K562 (cell line): ENCODE results near the gene ART1. TPM values are rescaled to one million over a fixed set of nuclear protein-coding genes. Genes with fewer than 3 reads are reported as not detected.

Experiments used
- ATAC-seq: fragments of 200-7000 bp; cut with Tn5 transposase; 3 replicates; pipeline ENCODE4 v1.9.1; 2020; ENCODE audit warnings: moderate library complexity
- BruUV-seq: library from RNA; stranded (reverse); fragments of 400-500 nt; replicated peaks from 2 replicates; lab custom pipeline; 2021; lab: Mats Ljungman, UMichigan
- CTCF ChIA-PET: fragments of 300-600 bp; formaldehyde crosslinking; extraction: SDS; loops from one replicate; lab custom pipeline; 2021; ENCODE audit warnings: low intra/inter-chr PET ratio; lab: Yijun Ruan, JAX
- POLR2A ChIA-PET: fragments of 300-600, 350-650 bp; sonication (Branson Sonifier 250); formaldehyde crosslinking; extraction: SDS; loops from one replicate; lab custom pipeline; 2021; ENCODE audit warnings: antibody characterized with exemption, inconsistent platforms; lab: Yijun Ruan, JAX
- DNase-seq, 4 experiments: peaks; one replicate each; pipeline versions ENCODE4 v3.0.0 to v3.0.0-alpha.2; 2011 to 2018; ENCODE audit warnings: low spot score in 3 of 4, mixed read lengths in 3 of 4; ENCODE audit errors: extremely low read depth in 1 of 4
- FAIRE-seq: peaks from 2 replicates; lab custom pipeline; 2011; peaks lifted over from hg19 to GRCh38; lab: Jason Lieb, UNC
- H2AFZ ChIP-seq: 2 replicates; pipeline ENCODE4 v1.6.0; 2011; ENCODE audit warnings: low read depth, low read length, control low read depth, inconsistent platforms
- H3K27ac ChIP-seq: fragments of 200-600 bp; 3 replicates; pipeline ENCODE4 v1.8.0; 2011; ENCODE audit warnings: low read depth, mild to moderate bottlenecking, control low read depth, inconsistent platforms, low read length, moderate library complexity, mixed read lengths; ENCODE audit errors: extremely low read depth
- H3K27me3 ChIP-seq, 2 experiments: fragments of 300-600 bp in 1 of 2; 2 replicates in 1 of 2; 3 replicates in 1 of 2; pipeline versions ENCODE4 v1.6.0 to v1.8.0; 2011; ENCODE audit warnings: inconsistent platforms in 2 of 2, low read length in 2 of 2, mild to moderate bottlenecking in 1 of 2, mixed read lengths in 1 of 2, moderate library complexity in 1 of 2; ENCODE audit not compliant: control insufficient read depth in 2 of 2, insufficient read depth in 2 of 2
- H3K36me3 ChIP-seq: fragments of 300-600 bp; 3 replicates; pipeline ENCODE4 v1.8.0; 2011; ENCODE audit warnings: mild to moderate bottlenecking, low read length, inconsistent platforms; ENCODE audit not compliant: control insufficient read depth, insufficient read depth
- H3K4me1 ChIP-seq, 2 experiments: fragments of 200-600 bp in 1 of 2; replicated peaks in 1 of 2; 2 replicates in 1 of 2; 3 replicates in 1 of 2; pipeline versions ENCODE4 v1.5.1 to v1.8.0; 2011; ENCODE audit warnings: inconsistent platforms in 2 of 2, low read length in 2 of 2, mild to moderate bottlenecking in 1 of 2, mixed read lengths in 1 of 2, moderate library complexity in 1 of 2; ENCODE audit not compliant: control insufficient read depth in 2 of 2, insufficient read depth in 2 of 2
- H3K4me2 ChIP-seq: 2 replicates; pipeline ENCODE4 v1.6.1; 2011; ENCODE audit warnings: low read length, control low read depth, inconsistent platforms, mixed read lengths; ENCODE audit not compliant: insufficient read depth
- H3K4me3 ChIP-seq: fragments of 200-600 bp; sonication (generic), shearing (Covaris generic); 2 replicates; pipeline ENCODE4 v1.5.1; 2016; ENCODE audit warnings: control low read depth, inconsistent platforms
- H3K79me2 ChIP-seq: fragments of 200-600 bp; 3 replicates; pipeline ENCODE4 v1.8.0; 2011; ENCODE audit warnings: low read length, inconsistent platforms; ENCODE audit not compliant: control insufficient read depth, insufficient read depth
- H3K9ac ChIP-seq, 2 experiments: 2 replicates each; pipeline versions ENCODE4 v1.6.0 to v1.6.1; 2011; ENCODE audit warnings: low read depth in 2 of 2, low read length in 2 of 2, control low read depth in 1 of 2, inconsistent platforms in 1 of 2, mild to moderate bottlenecking in 1 of 2, mixed read lengths in 1 of 2; ENCODE audit not compliant: insufficient read depth in 1 of 2
- H3K9me1 ChIP-seq: one replicate; pipeline ENCODE4 v1.6.0; 2011; ENCODE audit warnings: inconsistent platforms, mild to moderate bottlenecking, low read length, moderate library complexity; ENCODE audit not compliant: control insufficient read depth, insufficient read depth
- H3K9me3 ChIP-seq: replicated peaks from 2 replicates; pipeline ENCODE4 v1.5.1; 2011; ENCODE audit warnings: low read depth, low read length, inconsistent platforms; ENCODE audit not compliant: control insufficient read depth, insufficient read depth
- H4K20me1 ChIP-seq: replicated peaks from 2 replicates; pipeline ENCODE4 v1.6.1; 2011; ENCODE audit warnings: low read length, inconsistent platforms, mixed read lengths; ENCODE audit not compliant: control insufficient read depth, insufficient read depth
- ATF7 ChIP-seq: fragments of 450-650 bp; IDR thresholded peaks from 2 replicates; pipeline ENCODE4 v1.7.1; 2014; ENCODE audit warnings: mild to moderate bottlenecking, moderate library complexity
- BCOR ChIP-seq: fragments of 450-650 bp; IDR thresholded peaks from 2 replicates; pipeline ENCODE4 v1.6.1; 2016
- CBFA2T3 ChIP-seq: fragments of 450-650 bp; IDR thresholded peaks from 2 replicates; pipeline ENCODE4 v1.6.1; 2017
- CEBPB ChIP-seq: fragments of 450-650 bp; IDR thresholded peaks from 2 replicates; pipeline ENCODE4 v1.6.1; 2016; ENCODE audit warnings: missing genetic modification characterization, missing compliant biosample characterization
- CLOCK ChIP-seq: fragments of 250-450 bp; sonication (Bioruptor Pico); IDR thresholded peaks from 2 replicates; pipeline ENCODE4 v1.4.0; 2020; ENCODE audit warnings: mild to moderate bottlenecking, moderate library complexity, borderline replicate concordance
- ILK ChIP-seq: fragments of 450-650 bp; IDR thresholded peaks from 2 replicates; pipeline ENCODE4 v1.6.1; 2016; ENCODE audit warnings: missing genetic modification characterization, low read depth, mild to moderate bottlenecking, missing compliant biosample characterization, moderate library complexity, borderline replicate concordance
- KHSRP ChIP-seq: fragments of 450-650 bp; IDR thresholded peaks from 2 replicates; pipeline ENCODE4 v1.6.1; 2017
- LEF1 ChIP-seq: fragments of 450-650 bp; IDR thresholded peaks from 2 replicates; pipeline ENCODE4 v1.6.1; 2016; ENCODE audit warnings: mild to moderate bottlenecking
- NR2C2 ChIP-seq, 2 experiments: fragments of 200-800 bp in 1 of 2; sonication (Bioruptor generic) in 1 of 2; sonication (generic) in 1 of 2; formaldehyde crosslinking in 1 of 2; IDR thresholded peaks; 2 replicates each; pipeline versions ENCODE4 v1.6.1 to v1.8.0; 2016 to 2022; ENCODE audit warnings: mild to moderate bottlenecking in 1 of 2, missing compliant biosample characterization in 1 of 2, missing genetic modification characterization in 1 of 2, missing genetic modification reagents in 1 of 2
- RBBP5 ChIP-seq: fragments of 200-600 bp; sonication (generic); IDR thresholded peaks from 2 replicates; pipeline ENCODE4 v1.6.1; 2012; ENCODE audit warnings: borderline replicate concordance, mild to moderate bottlenecking, low read length, control low read depth, inconsistent platforms; ENCODE audit not compliant: insufficient read depth, poor library complexity, severe bottlenecking
- SETDB1 ChIP-seq: IDR thresholded peaks from one replicate; pipeline ENCODE4 v1.6.1; 2012; ENCODE audit warnings: low read length, control low read depth, inconsistent platforms
- SIN3A ChIP-seq, 2 experiments: fragments of 150-350 bp in 1 of 2; IDR thresholded peaks; 2 replicates each; pipeline ENCODE4 v1.6.1; 2011 to 2016; ENCODE audit warnings: borderline replicate concordance in 2 of 2, low read depth in 2 of 2, low read length in 2 of 2, mild to moderate bottlenecking in 2 of 2, moderate library complexity in 2 of 2; ENCODE audit not compliant: control insufficient read depth in 1 of 2
- SIRT6 ChIP-seq: IDR thresholded peaks from one replicate; pipeline ENCODE4 v1.6.1; 2012; ENCODE audit warnings: low read depth, mild to moderate bottlenecking, control low read depth, inconsistent platforms, low read length, moderate library complexity
- SOX6 ChIP-seq: fragments of 450-650 bp; IDR thresholded peaks from 2 replicates; pipeline ENCODE4 v1.6.1; 2014; ENCODE audit warnings: mild to moderate bottlenecking
- TRIM24 ChIP-seq, 2 experiments: fragments of 450-650 bp; IDR thresholded peaks; 2 replicates each; pipeline ENCODE4 v1.6.1; 2016
- ZNF311 ChIP-seq: fragments of 250-450 bp; sonication (Bioruptor Pico); IDR thresholded peaks from 2 replicates; pipeline ENCODE4 v1.4.0; 2020; ENCODE audit warnings: mild to moderate bottlenecking, moderate library complexity
- WGBS: fragments of 100-300 bp; shearing (Covaris generic); methylation state at CpG from one replicate; pipeline ENCODE4 v1.1.6; 2016; ENCODE audit warnings: low coverage, mixed read lengths; ENCODE audit not compliant: insufficient coverage; ENCODE audit errors: missing lambda C conversion rate; 5-methylcytosine and 5-hydroxymethylcytosine counted together
- in situ Hi-C: fragments of 300-500 bp; cut with MboI; formaldehyde crosslinking; loops from 4 replicates; pipeline ENCODE4 v1.15.0; 2018; ENCODE audit warnings: inconsistent platforms, mixed read lengths
- intact Hi-C: fragments of 100-400 bp; cut with micrococcal nuclease; formaldehyde crosslinking; loops from 2 replicates; pipeline ENCODE4 v1.14.2; 2022
- polyA plus RNA-seq, 8 experiments: library from polyadenylated mRNA; depleted of rRNA in 4 of 8; stranded (reverse) in 5 of 8; unstranded in 3 of 8; fragments of >200 nt; fragmentation: Nextera tagmentation in 2 of 8; fragmentation: Illumina TruSeq in 1 of 8; extraction: Ambion mirVana in 2 of 8; extraction: Trizol in 1 of 8; gene quantifications; 2 replicates each; pipeline versions ENCODE4 v1.2.1 to v1.2.3, GENCODE V29; 2011 to 2014; ENCODE audit warnings: inconsistent platforms in 1 of 8, missing spikeins in 1 of 8
- total RNA-seq, 7 experiments: library from RNA; depleted of rRNA in 6 of 7; stranded (reverse); fragments of >200 nt in 6 of 7; fragmentation: Illumina TruSeq in 2 of 7; extraction: Trizol in 2 of 7; gene quantifications; 2 replicates each; pipeline versions ENCODE4 v1.2.1 to v1.2.3, GENCODE V29; 2011 to 2021; ENCODE audit warnings: low replicate concordance in 1 of 7
- TF ChIP-seq, protein P1 (sequence below): fragments of 250-450 bp; sonication (Bioruptor Pico); IDR thresholded peaks from 2 replicates; pipeline ENCODE4 v1.5.0; 2022; ENCODE audit warnings: mild to moderate bottlenecking

ART1 gene
- total and polyA plus RNA-seq, 9 of the 15 experiments (the other 6 are each of a cell fraction or from before 2014, with no cell fraction given): not detected

GRCh38 chr11:3675971-3676370 is 31.0 kb downstream of the ART1 start (continued):
- TF ChIP-seq ILK (tag): no peak
- no peak for TF ChIP-seq SIRT6
- TF ChIP-seq, protein P1, sequence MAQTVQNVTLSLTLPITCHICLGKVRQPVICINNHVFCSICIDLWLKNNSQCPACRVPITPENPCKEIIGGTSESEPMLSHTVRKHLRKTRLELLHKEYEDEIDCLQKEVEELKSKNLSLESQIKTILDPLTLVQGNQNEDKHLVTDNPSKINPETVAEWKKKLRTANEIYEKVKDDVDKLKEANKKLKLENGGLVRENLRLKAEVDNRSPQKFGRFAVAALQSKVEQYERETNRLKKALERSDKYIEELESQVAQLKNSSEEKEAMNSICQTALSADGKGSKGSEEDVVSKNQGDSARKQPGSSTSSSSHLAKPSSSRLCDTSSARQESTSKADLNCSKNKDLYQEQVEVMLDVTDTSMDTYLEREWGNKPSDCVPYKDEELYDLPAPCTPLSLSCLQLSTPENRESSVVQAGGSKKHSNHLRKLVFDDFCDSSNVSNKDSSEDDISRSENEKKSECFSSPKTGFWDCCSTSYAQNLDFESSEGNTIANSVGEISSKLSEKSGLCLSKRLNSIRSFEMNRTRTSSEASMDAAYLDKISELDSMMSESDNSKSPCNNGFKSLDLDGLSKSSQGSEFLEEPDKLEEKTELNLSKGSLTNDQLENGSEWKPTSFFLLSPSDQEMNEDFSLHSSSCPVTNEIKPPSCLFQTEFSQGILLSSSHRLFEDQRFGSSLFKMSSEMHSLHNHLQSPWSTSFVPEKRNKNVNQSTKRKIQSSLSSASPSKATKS: no peak

- no peak overlapping the region for H3K27ac ChIP-seq
- H3K36me3 ChIP-seq: peaks cover 93% of the 10 kb centered on the region
- no peaks in the 10 kb centered on the region for H3K9me3 ChIP-seq
- no peaks in the 10 kb centered on the region; the same call in 1 of the 2 replicates for H4K20me1 ChIP-seq
- intact Hi-C loops: no loop called here
- TF ChIP-seq TRIM24 (IDR thresholded peaks at IDR 0.05) (no peak), SOX6 (no peak), BCOR (no peak), LEF1 (no peak), SETDB1 (no peak), CLOCK (CRISPR knock-in tag) (no peak), SIN3A (IDR thresholded peaks at IDR 0.05; ENCODE audit: borderline replicate concordance in 2 of 2, control insufficient read depth in 1 of 2, low read depth in 2 of 2, low read length in 2 of 2) (no peak), ZNF311 (no peak), KHSRP (no peak), ATF7 (no peak), RBBP5 (no peak), NR2C2 (CRISPR knock-in tag; IDR thresholded peaks at IDR 0.05) (no peak), NR2C2 (tag; IDR thresholded peaks at IDR 0.05) (no peak), CEBPB (tag) (no peak), CBFA2T3 (no peak)
- DNase-seq (no peak), FAIRE-seq (no peak), ATAC-seq (no peak)
- WGBS: 97% methylated on average over 3 of the region's 3 CpGs
- H3K9me1 ChIP-seq: peaks cover 1% of the 10 kb centered on the region
- no peaks in the 10 kb centered on the region for H3K27me3 ChIP-seq
- H3K4me2 ChIP-seq: no peak overlapping the region
- no peak overlapping the region for H3K4me3 ChIP-seq
- H3K79me2 ChIP-seq: no peaks in the 10 kb centered on the region
- in situ Hi-C loops: no loop called here
- no peak overlapping the region for H3K9ac ChIP-seq
- H3K4me1 ChIP-seq: no peaks in the 10 kb centered on the region
- no TSS peak for BruUV-seq
- CTCF ChIA-PET: interaction anchor here (0.6 kb wide), 1 partner anchor 259 kb away, joined by 3 read pairs; no protein-coding TSS in a partner anchor
- POLR2A ChIA-PET: no interaction called here
- no peak overlapping the region for H2AFZ ChIP-seq
Observed at GRCh38 chr11:3679077-3679476, 34.1 kb downstream of the ART1 start.
